Activated CD4-positive, alpha-beta T cell treated with anti-CD3 and anti-CD28 coated beads, Interleukin-2, Interleukin-4, amounts not matched to agents 100 ng/mL and 50 ng/mL, durations not matched to agents 16 hours and 8 hours (primary cell): ENCODE measurements around the gene PACS2.

Source experiments
- DNase-seq: peaks from one replicate; pipeline ENCODE4 v3.0.0-alpha.2; 2020; ENCODE audit warnings: low spot score

The PACS2 gene

GRCh38 chr14:105421723-105422615 lies 107.4 kb downstream of the PACS2 start:
- no peak for DNase-seq

GRCh38 chr14:105422695-105423487 lies 108.3 kb downstream of the PACS2 start:
- no peak for DNase-seq

GRCh38 chr14:105423488-105424195 lies 109.1 kb downstream of the PACS2 start:
- no peak for DNase-seq

GRCh38 chr14:105424861-105425260 lies 110.3 kb downstream of the PACS2 start:
- no peak for DNase-seq

GRCh38 chr14:105425823-105426247 lies 111.3 kb downstream of the PACS2 start:
- DNase-seq: no peak

- DNase-seq: no peak
Observed at GRCh38 chr14:105426416-105427130, 112.0 kb downstream of the PACS2 start.

GRCh38 chr14:105427412-105427811 lies 112.9 kb downstream of the PACS2 start:
- DNase-seq: no peak

- DNase-seq: no peak
Observed at GRCh38 chr14:105427936-105428485, 113.5 kb downstream of the PACS2 start.

GRCh38 chr14:105430042-105430441 lies 115.5 kb downstream of the PACS2 start:
- no peak for DNase-seq

GRCh38 chr14:105430565-105430964 lies 116.0 kb downstream of the PACS2 start:
- DNase-seq: no peak

GRCh38 chr14:105431256-105431655 lies 116.7 kb downstream of the PACS2 start:
- DNase-seq: no peak

- no peak for DNase-seq
Observed at GRCh38 chr14:105432657-105433056, 118.1 kb downstream of the PACS2 start.

- DNase-seq: no peak
Observed at GRCh38 chr14:105433161-105433605, 118.6 kb downstream of the PACS2 start.

- no peak for DNase-seq
Observed at GRCh38 chr14:105436402-105436801, 121.9 kb downstream of the PACS2 start.

GRCh38 chr14:105436891-105437722 lies 122.6 kb downstream of the PACS2 start:
- no peak for DNase-seq

- DNase-seq: no peak
Observed at GRCh38 chr14:105437723-105438500, 123.4 kb downstream of the PACS2 start.

- no peak for DNase-seq
Observed at GRCh38 chr14:105439179-105439578, 124.6 kb downstream of the PACS2 start.

GRCh38 chr14:105439710-105440553 lies 125.4 kb downstream of the PACS2 start:
- no peak for DNase-seq

- no peak for DNase-seq
Observed at GRCh38 chr14:105440554-105440900, 126.0 kb downstream of the PACS2 start.
